Measurements from ENCODE around the gene RASA3. TPM values are rescaled to one million over a fixed set of nuclear protein-coding genes. Genes with fewer than 3 reads are reported as not detected.

Gene RASA3
- total and polyA plus RNA-seq, 2 donors (not counting 3 experiments of a cell fraction or from before 2014, with no cell fraction given): 26.5 to 53.8 TPM

DNA sequence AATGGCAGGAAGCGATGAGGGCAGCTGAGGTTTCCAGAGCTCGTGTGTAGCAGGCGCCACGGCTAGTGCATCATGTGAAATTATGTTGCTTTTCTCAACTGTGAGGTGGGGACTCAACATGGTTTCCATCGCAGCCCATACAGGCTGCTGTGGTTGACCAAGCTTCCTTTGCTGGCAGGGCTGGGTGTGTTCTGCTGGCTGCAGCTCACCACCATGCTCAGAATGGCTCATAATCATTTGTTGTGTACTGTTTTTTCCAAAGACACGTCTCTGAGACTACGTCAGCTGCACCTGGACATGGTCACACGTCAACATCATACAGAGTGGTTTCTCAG, 16.1 kb upstream of the RASA3 start:
- Histone ChIP-seq H3K9me1 (replicated peaks; ENCODE audit: control insufficient read depth, extremely low read depth, insufficient read depth, low read length) (no peaks in the 10 kb centered on the region), H3K79me2 (ENCODE audit: control insufficient read depth, insufficient read depth, low read length) (no peaks in the 10 kb centered on the region), H3K4me1 (ENCODE audit: control insufficient read depth, extremely low read depth, insufficient read depth, low read length) (no peaks in the 10 kb centered on the region), H3K4me2 (ENCODE audit: insufficient read depth, low read length) (no peak overlapping the region), H3K9me3 (replicated peaks; ENCODE audit: control insufficient read depth, insufficient read depth, low read length) (no peaks in the 10 kb centered on the region), H3K4me3 (replicated peaks in 1 of 3; ENCODE audit: insufficient read depth in 1 of 3, low read depth in 1 of 3, low read length in 3 of 3) (no peak overlapping the region), H3K27ac (ENCODE audit: insufficient read depth, low read depth, low read length) (no peak overlapping the region), H2AFZ (ENCODE audit: low read depth, low read length) (no peak overlapping the region), H3K36me3 (ENCODE audit: control insufficient read depth in 2 of 2, extremely low read depth in 1 of 2, insufficient read depth in 2 of 2, low read length in 2 of 2) (no peaks in the 10 kb centered on the region), H4K20me1 (replicated peaks; ENCODE audit: control insufficient read depth, extremely low read depth, insufficient read depth, low read length) (no peaks in the 10 kb centered on the region), H3K27me3 (ENCODE audit: control insufficient read depth in 2 of 2, insufficient read depth in 2 of 2, low read length in 2 of 2) (peaks cover 3% of the 10 kb centered on the region in 2 experiments), H3K9ac (replicated peaks; ENCODE audit: extremely low read depth, insufficient read depth, low read length) (no peak overlapping the region)
- no peak for FAIRE-seq
- TF ChIP-seq JUN (IDR thresholded peaks at IDR 0.05; ENCODE audit: borderline replicate concordance, insufficient read depth, insufficient read length, low read depth): no peak
- TF ChIP-seq GATA2 (IDR thresholded peaks at IDR 0.05; ENCODE audit: insufficient read depth, insufficient read length, low read depth, low read length): no peak
- TF ChIP-seq MAX (IDR thresholded peaks at IDR 0.05; ENCODE audit: insufficient read depth, insufficient read length): no peak
- no peak for TF ChIP-seq POLR2A (IDR thresholded peaks at IDR 0.05; ENCODE audit: low read depth, low read length)
- TF ChIP-seq POLR2AphosphoS5 (IDR thresholded peaks at IDR 0.05; ENCODE audit: insufficient read depth, low read depth, low read length): no peak
- TF ChIP-seq CTCF (IDR thresholded peaks at IDR 0.05; ENCODE audit: extremely low read depth in 1 of 2, insufficient read depth in 1 of 2, low read depth in 1 of 2, low read length in 2 of 2): no peak
- TF ChIP-seq FOS (IDR thresholded peaks at IDR 0.05; ENCODE audit: borderline replicate concordance, insufficient read depth, low read length): no peak
- no peak for TF ChIP-seq EZH2 (IDR thresholded peaks at IDR 0.05; ENCODE audit: borderline replicate concordance, low read depth, low read length, severe bottlenecking)
- no peak for TF ChIP-seq MYC (IDR thresholded peaks at IDR 0.05; ENCODE audit: low read depth, low read length)
- dilution Hi-C loops (cut with MboI; ENCODE audit: extremely low pct_ligation_motif_present, low sequenced_read_pairs) (no loop called here), intact Hi-C loops (cut with micrococcal nuclease) (no loop called here)
- ChIA-PET POLR2A (no interaction called here), CTCF (interaction anchor here (0.8 to 1.0 kb wide), 3 partner anchors 19 to 78 kb away, joined by 3 read pairs; no protein-coding TSS in a partner anchor)
- BruUV-seq (replicated peaks): no TSS peak
- DNase-seq (ENCODE audit: low read depth, low spot score): no peak

All from endothelial cell of umbilical vein (primary cell).